CD4-positive, CD25-positive, alpha-beta regulatory T cell (primary cell): Measurements from ENCODE around the gene NLRC3. TPM values are rescaled to one million over a fixed set of nuclear protein-coding genes. Genes with fewer than 3 reads are reported as not detected.

ENCODE experiments used
- ATAC-seq, 2 donors: fragments of 150-1000 bp; cut with Tn5 transposase; one replicate each; pipeline ENCODE4 v1.10.0; 2021; ENCODE audit warnings: low read depth in 2 of 2, moderate number of reproducible peaks in 2 of 2, moderate library complexity in 1 of 2
- DNase-seq, 3 donors: peaks; one replicate each; pipeline versions ENCODE4 v3.0.0 to v3.0.0-alpha.2; 2012 to 2022; ENCODE audit warnings: mixed read lengths in 1 of 3
- H3K27ac ChIP-seq: one replicate; pipeline ENCODE4 v1.7.0; 2013; ENCODE audit warnings: mild to moderate bottlenecking, low read length; ENCODE audit not compliant: insufficient read depth, poor library complexity, severe bottlenecking
- H3K27me3 ChIP-seq: one replicate; pipeline ENCODE4 v1.7.0; 2013; ENCODE audit warnings: low read length; ENCODE audit not compliant: control insufficient read depth, insufficient read depth
- H3K36me3 ChIP-seq: one replicate; pipeline ENCODE4 v1.7.0; 2013; ENCODE audit warnings: mild to moderate bottlenecking, low read length, moderate library complexity; ENCODE audit not compliant: control insufficient read depth, insufficient read depth
- H3K4me1 ChIP-seq: 2 replicates; pipeline ENCODE4 v1.7.0; 2013; ENCODE audit warnings: mild to moderate bottlenecking, low read length; ENCODE audit not compliant: insufficient read depth, control insufficient read depth, poor library complexity, severe bottlenecking
- H3K4me3 ChIP-seq: one replicate; pipeline ENCODE4 v1.7.0; 2013; ENCODE audit warnings: low read depth, mild to moderate bottlenecking, low read length, moderate library complexity
- H3K9me3 ChIP-seq, 2 experiments: 1 replicate in 1 of 2; 2 replicates in 1 of 2; pipeline ENCODE4 v1.7.0; 2013; ENCODE audit warnings: low read length in 2 of 2, mild to moderate bottlenecking in 1 of 2, moderate library complexity in 1 of 2; ENCODE audit not compliant: control insufficient read depth in 2 of 2
- H3K27ac Mint-ChIP-seq, 3 donors: one replicate each; pipeline ENCODE4 v1.8.0; 2020 to 2022; ENCODE audit warnings: mild to moderate bottlenecking in 3 of 3, mixed read lengths in 3 of 3, moderate library complexity in 2 of 3
- H3K27me3 Mint-ChIP-seq: one replicate; pipeline ENCODE4 v1.8.0; 2022; ENCODE audit warnings: mild to moderate bottlenecking, mixed read lengths
- H3K36me3 Mint-ChIP-seq: one replicate; pipeline ENCODE4 v1.8.0; 2020; ENCODE audit warnings: mixed read lengths
- H3K4me1 Mint-ChIP-seq, 4 donors: one replicate each; pipeline ENCODE4 v1.8.0; 2020 to 2022; ENCODE audit warnings: mixed read lengths in 4 of 4, mild to moderate bottlenecking in 1 of 4
- H3K4me3 Mint-ChIP-seq, 4 donors: one replicate each; pipeline ENCODE4 v1.8.0; 2020 to 2022; ENCODE audit warnings: mild to moderate bottlenecking in 4 of 4, mixed read lengths in 4 of 4, moderate library complexity in 3 of 4
- H3K9me3 Mint-ChIP-seq, 7 donors: one replicate each; pipeline ENCODE4 v1.8.0; 2020 to 2022; ENCODE audit warnings: mixed read lengths in 7 of 7, mild to moderate bottlenecking in 3 of 7, moderate library complexity in 2 of 7
- polyA plus RNA-seq, 4 donors: library from polyadenylated mRNA; unstranded; fragments of 300-500 nt; fragmentation: Illumina TruSeq; gene quantifications; one replicate each; pipeline ENCODE4 v1.2.3, GENCODE V29; 2021
- total RNA-seq: library from RNA; stranded (reverse); gene quantifications from one replicate; pipeline ENCODE4 v1.2.3, GENCODE V29; 2022

Gene NLRC3
- total and polyA plus RNA-seq, 5 donors from 2014 or later: 23.2 to 97.0 (median 28.2) TPM

DNA sequence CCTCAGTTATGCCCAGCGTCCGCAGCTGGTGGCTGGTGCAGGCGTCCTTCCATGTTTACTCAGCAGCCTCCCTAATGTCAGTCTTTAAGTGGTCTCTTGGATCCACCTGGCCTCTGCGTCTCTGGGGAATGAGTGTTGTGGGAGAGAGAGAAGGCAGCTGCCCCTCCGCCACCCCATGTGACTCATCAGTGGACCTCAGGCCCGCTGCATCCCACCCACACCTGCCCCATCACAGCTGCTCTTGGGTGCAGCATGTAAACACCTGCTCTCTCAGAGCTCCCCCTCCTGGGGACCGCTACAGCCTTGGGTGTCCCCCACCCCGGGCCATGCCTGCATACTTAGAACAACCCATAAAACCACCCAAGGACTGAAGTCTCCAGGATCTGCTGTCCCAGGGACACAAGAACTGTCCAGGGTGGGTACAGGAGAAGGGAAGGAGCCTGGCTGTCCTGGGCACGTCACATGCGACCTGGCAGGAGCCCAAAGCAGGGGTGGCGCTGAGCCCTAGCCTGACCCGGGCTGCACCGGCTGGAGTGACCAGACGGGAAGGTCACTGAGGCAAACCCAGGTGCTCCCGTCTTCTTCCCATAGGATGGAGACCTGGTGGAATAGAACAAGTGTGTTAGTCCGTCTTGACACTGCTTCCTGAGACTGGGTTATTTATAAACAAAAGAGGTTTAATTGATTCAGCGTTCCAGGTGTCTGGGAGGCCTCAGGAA lies 86.1 kb downstream of the NLRC3 start:
- Mint-ChIP-seq H3K27ac (peak overlapping the region in 2 of 3 donors; percentile 20 to 80), H3K27me3 (no peaks in the 10 kb centered on the region), H3K9me3 (no peaks in the 10 kb centered on the region), H3K4me3 (no peak overlapping the region), H3K4me1 (peaks cover 0 to 5% (median 0%) of the 10 kb centered on the region in 4 donors), H3K36me3 (peaks cover 3% of the 10 kb centered on the region)
- Histone ChIP-seq H3K4me3 (no peak overlapping the region), H3K27ac (no peak overlapping the region), H3K27me3 (no peaks in the 10 kb centered on the region), H3K36me3 (peaks cover 7% of the 10 kb centered on the region), H3K4me1 (no peaks in the 10 kb centered on the region), H3K9me3 (no peaks in the 10 kb centered on the region)
- no peak for ATAC-seq
- no peak for DNase-seq

Other genes with a start within 250 kb of the NLRC3 start
- not detected for gene OR2C1, start 221.5 kb downstream of the NLRC3 start, total RNA-seq
- gene OR2C1, start 221.5 kb downstream of the NLRC3 start, polyA plus RNA-seq: under 1 TPM; 0.20 to 0.44 (median 0.35) TPM
- 13.2 TPM for gene ZSCAN32, start 176.4 kb downstream of the NLRC3 start, total RNA-seq
- gene ZSCAN32, start 176.4 kb downstream of the NLRC3 start, polyA plus RNA-seq: 10 to 100 TPM in 3 of 4 donors, 1 to 10 TPM in 1; 7.1 to 16.7 (median 11.7) TPM
- gene ZNF174, start 176.2 kb downstream of the NLRC3 start, total RNA-seq: 5.4 TPM
- gene ZNF174, start 176.2 kb downstream of the NLRC3 start, polyA plus RNA-seq: 10 to 100 TPM; 10.5 to 18.4 (median 16.1) TPM
- gene ZNF597, start 133.9 kb downstream of the NLRC3 start, total RNA-seq: 4.7 TPM
- gene ZNF597, start 133.9 kb downstream of the NLRC3 start, polyA plus RNA-seq: 1 to 10 TPM; 1.5 to 2.3 (median 1.9) TPM
- 48.9 TPM for gene NAA60, start 133.7 kb downstream of the NLRC3 start, total RNA-seq
- 10 to 100 TPM; 38.8 to 50.0 (median 43.8) TPM for gene NAA60, start 133.7 kb downstream of the NLRC3 start, polyA plus RNA-seq
- not detected for gene C16orf90, start 81.9 kb downstream of the NLRC3 start, total RNA-seq
- gene C16orf90, start 81.9 kb downstream of the NLRC3 start, polyA plus RNA-seq: not detected
- 11.3 TPM for gene CLUAP1, start 76.4 kb downstream of the NLRC3 start, total RNA-seq
- gene CLUAP1, start 76.4 kb downstream of the NLRC3 start, polyA plus RNA-seq: 10 to 100 TPM; 20.6 to 35.1 (median 21.3) TPM
- gene SLX4, start 34.2 kb upstream of the NLRC3 start, total RNA-seq: 5.4 TPM
- gene SLX4, start 34.2 kb upstream of the NLRC3 start, polyA plus RNA-seq: under 1 TPM; 0.24 to 0.83 (median 0.42) TPM
- gene DNASE1, start 77.3 kb upstream of the NLRC3 start, total RNA-seq: 41.9 TPM
- gene DNASE1, start 77.3 kb upstream of the NLRC3 start, polyA plus RNA-seq: 1 to 10 TPM; 1.6 to 4.0 (median 3.6) TPM
- gene TRAP1, start 140.1 kb upstream of the NLRC3 start, total RNA-seq: 65.0 TPM
- 10 to 100 TPM; 38.7 to 59.5 (median 44.4) TPM for gene TRAP1, start 140.1 kb upstream of the NLRC3 start, polyA plus RNA-seq